Endothelial cell of umbilical vein (primary cell): ENCODE results near the gene CCDC9B.

Experiments
- EZH2 ChIP-seq: IDR thresholded peaks from 2 replicates; pipeline ENCODE4 v1.6.1; 2012; ENCODE audit warnings: borderline replicate concordance, low read depth, mild to moderate bottlenecking, moderate library complexity, low read length, inconsistent platforms; ENCODE audit not compliant: severe bottlenecking
- FOS ChIP-seq: IDR thresholded peaks from 2 replicates; pipeline ENCODE4 v1.6.1; 2011; ENCODE audit warnings: mild to moderate bottlenecking, low read length, moderate library complexity, borderline replicate concordance; ENCODE audit not compliant: insufficient read depth
- JUN ChIP-seq: IDR thresholded peaks from 2 replicates; pipeline ENCODE4 v1.6.1; 2011; ENCODE audit warnings: borderline replicate concordance, low read depth; ENCODE audit not compliant: insufficient read length, insufficient read depth
- MAX ChIP-seq: IDR thresholded peaks from 2 replicates; pipeline ENCODE4 v1.6.1; 2011; ENCODE audit not compliant: insufficient read depth, insufficient read length
- MYC ChIP-seq: IDR thresholded peaks from one replicate; pipeline ENCODE4 v1.6.1; 2011; ENCODE audit warnings: mild to moderate bottlenecking, low read depth, low read length
- POLR2A ChIP-seq: IDR thresholded peaks from 2 replicates; pipeline ENCODE4 v1.6.1; 2012; ENCODE audit warnings: low read depth, mild to moderate bottlenecking, control low read depth, low read length
- POLR2AphosphoS5 ChIP-seq: IDR thresholded peaks from 2 replicates; pipeline ENCODE4 v1.6.1; 2012; ENCODE audit warnings: low read depth, mild to moderate bottlenecking, control low read depth, low read length, moderate library complexity; ENCODE audit not compliant: insufficient read depth
- TF ChIP-seq, protein P1 (sequence below), 2 donors: IDR thresholded peaks; 1 replicate in 1 of 2; 2 replicates in 1 of 2; pipeline ENCODE4 v1.5.1; 2011; ENCODE audit warnings: low read length in 2 of 2, mild to moderate bottlenecking in 2 of 2, moderate library complexity in 2 of 2, control low read depth in 1 of 2, inconsistent platforms in 1 of 2, low read depth in 1 of 2; ENCODE audit not compliant: insufficient read depth in 1 of 2; ENCODE audit errors: extremely low read depth in 1 of 2

DNA sequence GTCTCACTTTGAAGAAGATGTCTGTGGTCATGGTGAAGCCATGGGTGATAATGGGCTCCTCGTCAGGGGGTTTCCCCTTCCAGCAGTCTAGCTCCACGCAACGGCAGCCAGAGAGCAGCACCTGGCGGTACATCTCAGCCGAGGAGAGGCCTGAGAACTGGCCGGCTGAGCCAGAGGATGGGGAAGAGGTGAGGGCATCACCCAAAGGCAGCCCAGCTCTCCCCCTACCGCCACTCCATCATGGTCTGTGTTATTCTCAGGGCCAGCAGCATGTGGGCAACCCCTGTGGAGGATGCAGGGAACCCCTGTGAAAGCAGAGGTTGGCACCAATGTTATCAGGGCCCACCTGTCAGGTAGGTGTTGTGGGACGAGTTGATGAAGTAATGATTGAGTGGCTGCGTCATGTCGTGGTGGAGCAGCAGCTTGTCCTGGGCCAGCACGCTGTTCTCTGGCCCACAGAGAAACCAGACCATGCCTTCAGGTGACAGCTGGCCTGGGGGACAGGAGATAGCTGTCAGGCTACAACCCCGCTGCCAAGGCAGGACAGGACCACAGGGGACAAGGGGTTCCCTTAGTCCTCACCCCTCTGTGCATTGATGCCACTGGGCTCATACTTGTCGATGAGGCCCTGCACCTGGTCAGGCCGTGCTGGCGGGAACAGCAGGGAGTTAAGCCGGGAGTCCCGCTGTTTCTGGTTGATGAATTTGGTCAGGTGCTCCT lies 42.4 kb downstream of the CCDC9B start:
- TF ChIP-seq, protein P1, sequence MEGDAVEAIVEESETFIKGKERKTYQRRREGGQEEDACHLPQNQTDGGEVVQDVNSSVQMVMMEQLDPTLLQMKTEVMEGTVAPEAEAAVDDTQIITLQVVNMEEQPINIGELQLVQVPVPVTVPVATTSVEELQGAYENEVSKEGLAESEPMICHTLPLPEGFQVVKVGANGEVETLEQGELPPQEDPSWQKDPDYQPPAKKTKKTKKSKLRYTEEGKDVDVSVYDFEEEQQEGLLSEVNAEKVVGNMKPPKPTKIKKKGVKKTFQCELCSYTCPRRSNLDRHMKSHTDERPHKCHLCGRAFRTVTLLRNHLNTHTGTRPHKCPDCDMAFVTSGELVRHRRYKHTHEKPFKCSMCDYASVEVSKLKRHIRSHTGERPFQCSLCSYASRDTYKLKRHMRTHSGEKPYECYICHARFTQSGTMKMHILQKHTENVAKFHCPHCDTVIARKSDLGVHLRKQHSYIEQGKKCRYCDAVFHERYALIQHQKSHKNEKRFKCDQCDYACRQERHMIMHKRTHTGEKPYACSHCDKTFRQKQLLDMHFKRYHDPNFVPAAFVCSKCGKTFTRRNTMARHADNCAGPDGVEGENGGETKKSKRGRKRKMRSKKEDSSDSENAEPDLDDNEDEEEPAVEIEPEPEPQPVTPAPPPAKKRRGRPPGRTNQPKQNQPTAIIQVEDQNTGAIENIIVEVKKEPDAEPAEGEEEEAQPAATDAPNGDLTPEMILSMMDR (IDR thresholded peaks at IDR 0.05; ENCODE audit: extremely low read depth in 1 of 2, insufficient read depth in 1 of 2, low read depth in 1 of 2, low read length in 2 of 2): no peak
- TF ChIP-seq POLR2A (no peak), POLR2AphosphoS5 (no peak), MAX (no peak), MYC (no peak), JUN (no peak), FOS (no peak), EZH2 (no peak)
